ENCODE results near the gene LAMB1.

The LAMB1 gene

DNA sequence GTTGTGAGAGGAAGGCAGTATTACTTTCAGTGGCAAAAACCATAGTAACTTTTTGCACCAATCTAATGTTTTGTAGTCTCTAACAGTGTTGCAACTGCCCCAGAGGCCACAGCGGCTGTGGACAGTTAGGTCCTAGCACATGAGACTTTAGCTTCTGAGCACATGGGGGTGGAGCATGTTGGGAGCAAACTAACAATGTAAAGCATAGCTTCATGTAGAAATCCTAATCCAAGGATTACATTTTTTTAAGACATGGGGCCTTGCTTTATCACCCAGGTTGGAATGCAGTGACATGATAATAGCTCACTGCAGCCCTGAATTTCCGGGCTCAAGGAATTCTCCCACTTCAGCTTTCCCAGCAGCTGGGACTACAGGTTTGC is 49.0 kb downstream of the LAMB1 start:
- DNase-seq (ENCODE audit: low spot score), result no peak
- in situ Hi-C loops (cut with MboI; ENCODE audit: low pct_unique_long_range_greater_than_20kb, low sequenced_read_pairs, unreplicated experiment), result no loop called here
- TF ChIP-seq, protein P1, sequence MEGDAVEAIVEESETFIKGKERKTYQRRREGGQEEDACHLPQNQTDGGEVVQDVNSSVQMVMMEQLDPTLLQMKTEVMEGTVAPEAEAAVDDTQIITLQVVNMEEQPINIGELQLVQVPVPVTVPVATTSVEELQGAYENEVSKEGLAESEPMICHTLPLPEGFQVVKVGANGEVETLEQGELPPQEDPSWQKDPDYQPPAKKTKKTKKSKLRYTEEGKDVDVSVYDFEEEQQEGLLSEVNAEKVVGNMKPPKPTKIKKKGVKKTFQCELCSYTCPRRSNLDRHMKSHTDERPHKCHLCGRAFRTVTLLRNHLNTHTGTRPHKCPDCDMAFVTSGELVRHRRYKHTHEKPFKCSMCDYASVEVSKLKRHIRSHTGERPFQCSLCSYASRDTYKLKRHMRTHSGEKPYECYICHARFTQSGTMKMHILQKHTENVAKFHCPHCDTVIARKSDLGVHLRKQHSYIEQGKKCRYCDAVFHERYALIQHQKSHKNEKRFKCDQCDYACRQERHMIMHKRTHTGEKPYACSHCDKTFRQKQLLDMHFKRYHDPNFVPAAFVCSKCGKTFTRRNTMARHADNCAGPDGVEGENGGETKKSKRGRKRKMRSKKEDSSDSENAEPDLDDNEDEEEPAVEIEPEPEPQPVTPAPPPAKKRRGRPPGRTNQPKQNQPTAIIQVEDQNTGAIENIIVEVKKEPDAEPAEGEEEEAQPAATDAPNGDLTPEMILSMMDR (IDR thresholded peaks at IDR 0.05; ENCODE audit: extremely low read depth, insufficient read depth, missing control alignments), result no peak

DNA sequence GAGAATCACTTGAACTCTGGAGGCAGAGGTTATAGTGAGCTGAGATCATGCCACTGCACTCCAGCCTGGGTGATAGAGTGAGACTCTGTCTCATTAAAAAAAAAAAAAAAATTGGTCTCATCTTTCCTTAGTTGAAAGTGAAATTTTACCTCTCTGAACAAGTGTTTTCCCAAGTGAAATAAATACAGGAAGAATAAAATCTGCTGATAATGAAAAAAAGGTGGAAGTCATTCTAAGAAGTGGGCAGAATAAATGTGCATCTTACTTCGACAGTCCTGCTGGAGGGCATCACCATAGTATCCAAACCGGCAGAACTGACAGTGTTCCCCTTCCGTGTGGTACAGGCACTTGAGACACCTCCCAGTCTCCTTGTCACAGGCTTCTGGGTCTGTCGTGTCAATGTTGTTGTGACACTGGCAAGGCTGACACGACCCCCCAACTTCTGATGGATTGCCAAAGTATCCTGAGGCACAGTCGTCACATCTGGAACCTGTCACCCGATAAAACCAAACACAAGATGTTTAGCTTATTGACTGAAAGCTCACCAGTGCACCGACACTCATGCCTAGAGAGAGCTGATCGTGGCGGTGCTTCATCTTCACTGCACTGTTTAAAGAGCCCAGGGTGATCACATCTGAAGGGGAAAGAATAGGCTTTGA is 49.6 kb downstream of the LAMB1 start:
- DNase-seq (ENCODE audit: low spot score), result no peak
- in situ Hi-C loops (cut with MboI; ENCODE audit: low pct_unique_long_range_greater_than_20kb, low sequenced_read_pairs, unreplicated experiment), result no loop called here
- TF ChIP-seq, protein P1 (IDR thresholded peaks at IDR 0.05; ENCODE audit: extremely low read depth, insufficient read depth, missing control alignments), result no peak

DNA sequence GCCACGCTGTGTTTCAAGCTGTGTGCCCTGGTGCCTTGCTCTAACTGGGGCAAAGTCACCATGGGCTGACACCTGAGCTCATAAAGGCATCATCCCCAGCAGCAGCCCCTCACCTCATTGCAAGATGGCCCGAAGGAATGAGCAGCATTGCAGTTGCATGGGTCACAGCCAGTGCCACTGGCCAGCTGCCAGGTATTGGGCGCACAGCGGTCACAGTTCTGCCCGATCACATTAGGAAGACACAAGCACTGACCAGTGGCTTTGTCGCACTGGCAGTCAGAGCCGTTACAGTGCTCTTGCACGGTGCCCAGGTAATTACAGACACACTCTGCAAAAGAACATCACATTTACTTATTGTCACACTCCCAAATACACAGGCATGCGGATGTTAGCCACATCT is 51.1 kb downstream of the LAMB1 start:
- TF ChIP-seq, protein P1 (IDR thresholded peaks at IDR 0.05; ENCODE audit: extremely low read depth, insufficient read depth, missing control alignments), result no peak
- in situ Hi-C loops (cut with MboI; ENCODE audit: low pct_unique_long_range_greater_than_20kb, low sequenced_read_pairs, unreplicated experiment), result no loop called here

DNA sequence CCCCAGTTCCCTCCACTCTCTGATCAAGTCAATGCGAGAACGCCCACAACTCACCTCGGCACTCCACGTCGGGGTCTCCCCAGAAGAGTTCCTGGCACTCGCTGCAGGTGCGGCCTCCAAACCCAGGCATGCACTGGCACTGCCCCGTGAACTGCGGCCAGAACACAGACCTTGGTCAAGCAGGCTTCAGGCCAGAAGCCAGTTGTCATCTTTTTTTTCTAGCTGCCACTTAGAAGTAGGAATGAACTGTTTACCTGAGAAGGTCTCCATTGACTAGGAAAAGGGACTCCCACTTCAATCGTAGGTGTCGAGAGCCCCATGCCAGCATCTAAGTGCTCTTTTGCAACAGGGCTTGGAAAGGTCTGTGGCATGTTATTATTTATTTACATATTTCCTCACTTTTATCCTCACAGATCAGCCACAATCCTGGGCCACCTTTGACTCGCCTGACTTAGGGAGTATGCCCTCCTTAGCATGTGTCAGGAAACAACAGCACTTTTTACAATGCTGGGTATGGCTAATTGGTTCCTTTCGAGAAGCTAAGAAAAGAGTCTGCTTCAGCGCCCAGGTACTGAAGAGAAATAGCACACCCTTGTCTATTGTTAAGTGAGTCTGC is 51.7 kb downstream of the LAMB1 start:
- in situ Hi-C loops (cut with MboI; ENCODE audit: low pct_unique_long_range_greater_than_20kb, low sequenced_read_pairs, unreplicated experiment), result no loop called here
- TF ChIP-seq, protein P1 (IDR thresholded peaks at IDR 0.05; ENCODE audit: extremely low read depth, insufficient read depth, missing control alignments), result no peak
- no peak for DNase-seq (ENCODE audit: low spot score)

More for the DNA sequence above, 51.1 kb downstream of the LAMB1 start:
- DNase-seq (ENCODE audit: low spot score), result no peak

DNA sequence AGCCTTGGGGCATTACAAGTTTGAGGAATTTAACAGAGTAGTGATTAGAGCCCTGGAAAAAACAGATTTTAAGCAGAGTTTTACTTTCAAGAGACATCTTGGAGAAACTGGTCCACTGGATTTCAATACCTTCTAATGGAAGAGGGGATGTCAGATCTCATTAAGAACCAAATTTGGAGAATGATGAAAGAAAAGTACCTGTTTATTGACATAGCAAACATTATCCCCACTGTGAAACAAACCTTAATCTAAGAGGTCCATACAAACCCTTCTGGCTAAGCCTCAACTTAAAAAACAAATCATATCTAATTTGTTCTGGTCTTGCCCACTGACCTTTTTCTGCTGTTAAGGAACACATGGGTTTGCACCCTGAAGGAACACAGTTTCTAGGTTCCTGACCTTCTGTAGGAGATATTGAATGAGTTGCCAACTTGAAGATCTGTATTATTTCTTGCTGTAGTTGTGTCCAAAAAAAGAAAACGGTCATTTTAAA is 53.5 kb downstream of the LAMB1 start:
- DNase-seq (ENCODE audit: low spot score), result no peak
- TF ChIP-seq, protein P1 (IDR thresholded peaks at IDR 0.05; ENCODE audit: extremely low read depth, insufficient read depth, missing control alignments), result no peak
- in situ Hi-C loops (cut with MboI; ENCODE audit: low pct_unique_long_range_greater_than_20kb, low sequenced_read_pairs, unreplicated experiment), result no loop called here

DNA sequence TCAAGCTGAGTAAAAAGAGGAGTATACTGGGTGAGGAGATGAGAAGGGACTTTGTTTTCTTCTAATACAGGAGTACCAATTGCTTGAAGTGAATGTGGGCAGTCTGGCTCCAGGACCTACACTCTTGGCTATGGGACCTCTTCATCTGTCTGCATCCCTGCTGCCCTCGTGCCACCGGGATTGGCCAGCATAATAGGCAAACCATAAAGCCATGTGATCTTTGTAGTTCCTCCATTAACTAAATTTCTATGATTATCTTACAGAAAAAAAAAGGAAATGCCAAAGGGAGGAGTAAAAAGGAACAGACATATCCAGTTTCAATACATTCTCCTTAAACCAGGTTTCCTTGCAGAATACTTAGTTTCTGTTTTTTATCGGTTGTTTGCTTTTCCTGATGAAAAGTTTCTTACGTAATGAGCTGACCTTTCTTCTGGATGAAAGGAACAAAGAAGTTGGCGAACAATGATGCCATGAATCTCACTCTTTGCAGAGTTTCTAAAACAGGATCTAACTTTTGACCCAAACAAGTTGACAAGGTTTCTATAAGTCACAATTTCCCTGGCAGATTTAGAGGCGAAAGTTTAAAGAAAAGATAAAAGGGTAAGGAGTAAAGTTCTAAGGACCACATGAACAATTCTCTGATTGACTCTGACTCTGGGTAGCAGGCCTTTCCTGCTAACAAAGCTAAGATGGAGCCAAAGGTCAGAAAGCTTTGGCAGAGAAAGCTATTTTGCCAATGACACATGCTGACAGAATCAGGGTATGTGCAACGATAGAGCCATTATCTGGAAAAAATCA is 54.1 kb downstream of the LAMB1 start:
- no peak for DNase-seq (ENCODE audit: low spot score)
- in situ Hi-C loops (cut with MboI; ENCODE audit: low pct_unique_long_range_greater_than_20kb, low sequenced_read_pairs, unreplicated experiment), result no loop called here
- TF ChIP-seq, protein P1 (IDR thresholded peaks at IDR 0.05; ENCODE audit: extremely low read depth, insufficient read depth, missing control alignments), result no peak

All from GM13977 (cell line).